GM18909 (cell line): ENCODE measurements around the gene AFAP1.

Source experiments
- ATAC-seq: cut with Tn5 transposase; IDR thresholded peaks from one replicate; pipeline ENCODE4 v1.9.1; 2021; ENCODE audit warnings: mild to moderate bottlenecking; ENCODE audit not compliant: unreplicated experiment, poor library complexity

The AFAP1 gene

DNA sequence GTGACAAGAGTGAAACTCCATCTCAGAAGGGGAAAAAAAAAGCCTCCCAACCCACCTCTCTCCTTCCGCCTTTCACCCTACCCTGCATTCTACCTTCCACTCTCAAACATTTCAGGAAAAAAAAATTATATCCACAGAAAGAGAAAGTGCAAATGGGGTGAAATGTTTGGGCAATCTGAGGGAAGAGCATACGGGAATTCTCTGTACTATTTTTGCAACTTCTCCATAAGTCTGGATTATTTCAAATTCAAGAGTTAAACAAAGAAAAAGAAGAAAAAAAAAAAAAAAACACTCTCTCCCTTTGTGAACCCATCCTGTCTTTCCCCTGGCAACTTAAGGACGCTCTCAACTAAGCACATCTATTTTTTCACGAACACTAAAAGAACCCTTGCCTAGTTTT lies 41.3 kb downstream of the AFAP1 start:
- ATAC-seq = no peak

GRCh38 chr4:7897811-7898210 lies 41.9 kb downstream of the AFAP1 start:
- ATAC-seq = no peak

GRCh38 chr4:7894677-7895181 lies 44.9 kb downstream of the AFAP1 start:
- ATAC-seq = no peak

DNA sequence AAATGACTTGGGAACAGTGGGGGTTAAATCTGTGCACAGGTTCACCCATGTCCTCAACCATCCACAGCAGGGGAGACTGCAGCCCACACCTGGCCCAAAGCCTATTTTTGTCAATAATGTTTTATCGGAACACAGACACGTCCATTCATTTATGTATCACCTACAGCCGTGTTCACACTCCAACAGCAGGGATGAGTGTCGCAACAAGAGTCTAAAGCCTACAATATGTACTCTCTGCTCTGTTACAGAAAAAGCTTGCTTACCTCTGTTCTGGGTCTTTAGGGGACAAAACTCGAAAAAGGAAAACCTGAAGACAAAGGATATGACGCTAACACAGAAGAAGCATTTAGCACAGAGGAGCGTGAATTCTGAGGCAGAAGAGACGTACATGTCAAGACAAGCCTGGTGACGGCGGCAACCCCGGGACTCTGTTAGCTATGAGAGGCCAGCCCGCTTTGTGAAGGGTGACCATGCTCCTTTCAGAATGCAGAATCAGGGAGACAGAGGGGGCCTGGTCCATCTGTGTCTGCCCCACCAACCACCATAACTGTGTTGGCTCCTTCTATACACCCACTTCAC lies 45.5 kb downstream of the AFAP1 start:
- no peak for ATAC-seq

DNA sequence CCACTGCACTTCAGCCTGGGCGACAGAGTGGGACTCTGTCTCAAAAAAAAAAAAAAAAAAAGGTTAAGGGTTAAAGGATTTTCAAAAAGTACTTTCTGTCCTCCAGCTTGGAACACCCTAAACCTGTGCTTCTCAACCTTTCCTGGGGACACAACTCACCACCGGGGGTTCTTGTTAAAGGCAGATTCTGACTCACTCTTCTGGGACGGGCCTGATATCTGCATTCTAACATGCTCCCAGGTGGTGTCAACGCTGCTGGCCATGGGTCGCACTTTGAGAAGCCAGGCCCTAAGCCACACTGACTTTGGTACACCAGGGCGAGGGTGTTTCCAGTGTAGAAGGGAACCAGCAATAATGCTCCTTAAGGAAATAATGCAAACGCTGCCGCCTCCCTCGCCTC lies 46.1 kb downstream of the AFAP1 start:
- no peak for ATAC-seq

- ATAC-seq = no peak
Measured at GRCh38 chr4:7892212-7893019, 47.2 kb downstream of the AFAP1 start.

- no peak for ATAC-seq
Measured at GRCh38 chr4:7890635-7891393, 48.8 kb downstream of the AFAP1 start.

- no peak for ATAC-seq
Measured at GRCh38 chr4:7887436-7887835, 52.2 kb downstream of the AFAP1 start.

GRCh38 chr4:7886007-7886973 lies 53.4 kb downstream of the AFAP1 start:
- no peak for ATAC-seq

DNA sequence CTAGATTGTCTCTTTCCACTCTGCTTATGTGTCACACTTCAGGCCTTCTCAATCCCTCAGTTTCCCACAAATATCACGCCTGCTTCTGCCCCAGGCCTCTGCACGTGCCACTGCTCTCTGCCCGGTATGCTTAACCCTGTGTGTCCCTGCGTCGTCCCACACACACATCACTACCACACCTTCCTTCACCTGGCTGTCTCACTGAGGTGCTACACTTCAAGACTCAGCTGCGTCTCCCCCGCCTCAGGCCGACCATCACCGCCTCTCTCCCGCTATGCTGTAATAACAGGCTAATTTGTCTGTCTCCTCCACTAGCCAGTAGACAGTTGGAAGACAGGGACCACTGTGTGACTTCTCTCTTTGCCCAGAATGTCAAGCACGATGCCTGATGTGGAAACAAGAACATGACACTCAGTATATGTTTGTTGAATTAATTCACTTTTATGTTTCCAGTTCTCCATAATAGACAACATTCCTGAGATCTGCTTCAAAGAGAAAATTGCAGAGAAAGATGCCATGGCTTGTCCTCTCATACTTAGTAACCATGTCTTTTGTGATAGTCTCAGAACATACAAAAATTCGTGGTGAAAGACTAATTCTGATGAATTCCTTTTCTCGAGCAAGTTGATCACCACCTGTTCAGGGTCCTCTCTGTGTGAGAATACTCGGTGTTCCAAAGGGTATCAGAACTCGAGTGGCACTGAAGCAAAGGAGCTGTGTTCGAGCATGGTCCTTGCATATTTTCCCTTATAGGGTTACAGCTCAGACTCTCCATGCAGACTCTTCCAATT lies 54.2 kb downstream of the AFAP1 start:
- no peak for ATAC-seq

DNA sequence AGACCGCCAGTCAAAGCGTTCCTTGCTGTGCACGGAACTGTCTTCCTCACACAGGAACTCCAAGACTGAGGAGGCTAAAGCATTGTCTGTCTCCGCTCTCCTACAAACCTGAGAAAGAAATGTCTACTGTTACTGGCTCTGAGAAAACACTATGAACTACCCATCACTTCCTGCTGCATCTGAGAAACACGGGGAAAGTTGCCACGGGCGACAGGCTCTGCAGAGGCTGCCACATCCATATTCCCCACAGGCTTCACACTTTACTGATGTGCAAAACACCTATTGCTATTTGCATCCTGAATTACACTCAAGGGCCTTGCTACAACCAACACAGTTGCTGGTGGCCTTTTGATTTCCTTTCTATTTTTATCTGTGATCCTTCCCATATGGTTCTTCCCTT lies 59.0 kb downstream of the AFAP1 start:
- ATAC-seq = no peak

GRCh38 chr4:7879127-7879526 lies 60.5 kb downstream of the AFAP1 start:
- no peak for ATAC-seq

DNA sequence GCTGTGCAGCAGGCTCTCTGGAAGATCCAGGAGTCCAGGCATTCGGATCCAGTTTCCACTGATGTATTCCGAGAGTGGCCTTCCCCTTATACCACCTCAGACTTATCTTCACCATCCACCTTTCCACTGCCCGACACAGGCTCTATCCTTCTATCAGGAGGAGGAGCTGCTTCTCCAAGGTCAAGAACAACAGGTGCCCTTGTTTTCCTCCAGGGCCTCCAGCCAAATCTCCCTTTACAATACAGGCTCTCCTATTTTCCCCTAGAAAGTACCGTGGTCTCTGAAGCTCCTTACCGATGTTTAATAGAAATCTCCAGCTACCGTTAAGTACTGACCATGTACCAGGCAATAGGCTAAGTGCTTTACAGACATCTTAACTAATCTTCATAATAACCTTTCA lies 61.3 kb downstream of the AFAP1 start:
- no peak for ATAC-seq

DNA sequence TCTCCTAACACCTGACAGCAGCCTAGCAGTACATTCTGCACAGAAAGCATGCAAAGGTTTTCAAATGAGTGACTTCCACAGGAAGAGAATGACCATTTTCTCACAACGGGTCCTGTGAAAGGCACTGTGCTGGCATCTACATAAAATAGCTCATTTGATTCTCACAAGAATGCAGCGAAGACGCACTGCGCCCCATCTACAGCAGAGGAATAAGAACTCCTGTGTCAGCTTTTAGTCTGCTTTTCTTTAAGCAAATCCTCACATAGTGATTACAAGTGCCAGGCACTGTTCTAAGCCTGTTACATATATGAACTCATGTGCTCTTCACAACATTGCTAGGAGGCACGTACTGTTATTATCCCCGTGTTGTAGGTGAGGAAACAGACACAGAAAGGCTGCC lies 62.5 kb downstream of the AFAP1 start:
- ATAC-seq = no peak

DNA sequence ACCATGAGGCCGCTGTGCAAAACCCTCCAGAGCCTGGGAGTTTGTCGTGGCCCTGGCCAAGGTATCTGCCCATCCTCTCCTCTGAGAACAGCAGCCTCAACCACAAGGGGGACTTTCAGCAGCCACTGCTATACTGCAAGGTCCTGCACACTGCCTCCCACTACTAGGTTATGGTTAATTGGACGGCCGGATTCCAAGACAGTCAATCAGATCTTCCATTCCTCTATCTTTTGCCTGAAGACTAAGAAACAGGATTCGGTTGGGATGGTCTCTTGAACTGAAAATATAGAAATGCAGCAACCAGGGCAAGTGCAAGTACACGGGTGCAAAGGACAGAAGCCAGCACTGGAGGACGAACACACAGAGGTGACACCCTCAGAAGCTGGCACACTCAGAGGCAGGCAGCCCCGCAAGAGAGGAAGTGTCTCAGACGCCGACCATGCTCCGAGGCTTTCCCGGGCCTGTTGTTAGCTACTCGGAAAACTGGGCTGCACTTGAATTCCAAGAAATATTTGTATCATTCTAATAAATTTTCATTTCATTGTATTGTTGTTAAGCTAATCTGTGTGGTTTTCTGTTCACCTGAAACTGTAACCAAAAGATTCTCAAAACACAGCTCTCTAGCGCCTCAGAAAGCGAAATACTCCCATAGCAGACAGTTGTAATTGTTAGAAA lies 63.3 kb downstream of the AFAP1 start:
- ATAC-seq = no peak

DNA sequence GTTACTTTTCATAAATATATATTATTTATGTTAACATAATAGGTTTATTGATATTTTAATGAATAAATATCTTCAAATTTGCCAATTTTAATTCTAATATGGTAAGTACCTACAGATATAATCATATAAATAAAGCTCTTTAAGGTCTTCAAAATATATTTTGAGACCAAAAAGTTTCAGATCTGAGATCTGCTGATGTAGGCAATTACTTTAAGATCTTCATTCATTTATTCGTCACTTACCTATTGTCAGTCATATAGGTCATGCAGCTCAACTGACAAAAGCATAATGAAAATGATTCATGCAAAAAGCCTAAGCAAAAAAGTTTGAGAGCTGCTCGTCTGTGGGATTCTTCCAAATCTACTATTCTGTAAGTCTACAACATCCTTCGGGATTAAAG lies 64.8 kb downstream of the AFAP1 start:
- ATAC-seq = no peak

- no peak for ATAC-seq
Measured at GRCh38 chr4:7873881-7874280, 65.8 kb downstream of the AFAP1 start.

GRCh38 chr4:7872264-7872771 lies 67.3 kb downstream of the AFAP1 start:
- no peak for ATAC-seq

GRCh38 chr4:7871356-7871755 lies 68.3 kb downstream of the AFAP1 start:
- no peak for ATAC-seq
